HepG2 (cell line): Measurements from ENCODE around the gene ATE1. TPM values are rescaled to one million over a fixed set of nuclear protein-coding genes. Genes with fewer than 3 reads are reported as not detected.

Experiments used
- DNMT1 ChIP-seq: sonication (generic); formaldehyde crosslinking; IDR thresholded peaks from 2 replicates; pipeline ENCODE4 v1.5.1; 2020; ENCODE audit warnings: mild to moderate bottlenecking, missing genetic modification reagents
- EED ChIP-seq: sonication (generic); formaldehyde crosslinking; IDR thresholded peaks from 2 replicates; pipeline ENCODE4 v1.5.0; 2020; ENCODE audit warnings: mild to moderate bottlenecking, missing genetic modification reagents
- KDM6A ChIP-seq: IDR thresholded peaks from 2 replicates; pipeline ENCODE4 v1.6.1; 2016; ENCODE audit warnings: low read depth
- MYNN ChIP-seq: sonication (generic); formaldehyde crosslinking; IDR thresholded peaks from 2 replicates; pipeline ENCODE4 v1.4.0; 2020; ENCODE audit warnings: mild to moderate bottlenecking, low read depth, missing genetic modification reagents
- NCOA5 ChIP-seq: sonication (generic); formaldehyde crosslinking; IDR thresholded peaks from 2 replicates; pipeline ENCODE4 v1.4.0; 2020; ENCODE audit warnings: missing genetic modification reagents
- NFIB ChIP-seq: sonication (generic); formaldehyde crosslinking; IDR thresholded peaks from 2 replicates; pipeline ENCODE4 v1.9.0; 2021; ENCODE audit warnings: missing genetic modification reagents, mild to moderate bottlenecking, borderline replicate concordance
- ONECUT2 ChIP-seq: sonication (generic); formaldehyde crosslinking; IDR thresholded peaks from 2 replicates; pipeline ENCODE4 v1.4.0; 2020; ENCODE audit warnings: missing genetic modification reagents
- PHF5A ChIP-seq: IDR thresholded peaks from one replicate; pipeline ENCODE4 v1.6.1; 2018; ENCODE audit warnings: low read depth, missing genetic modification reagents; ENCODE audit not compliant: unreplicated experiment
- RBFOX2 ChIP-seq: fragments of 200-400 bp; formaldehyde crosslinking; IDR thresholded peaks from 2 replicates; pipeline ENCODE4 v1.6.1; 2017; ENCODE audit warnings: low read depth, mild to moderate bottlenecking, low read length
- SP4 ChIP-seq: sonication (generic); formaldehyde crosslinking; IDR thresholded peaks from 2 replicates; pipeline ENCODE4 v1.8.1; 2023; ENCODE audit warnings: mild to moderate bottlenecking, missing genetic modification reagents
- TAF1 ChIP-seq: sonication (generic); formaldehyde crosslinking; IDR thresholded peaks from 2 replicates; pipeline ENCODE4 v1.4.0; 2020; ENCODE audit warnings: missing genetic modification reagents
- YEATS4 ChIP-seq: sonication (generic); formaldehyde crosslinking; IDR thresholded peaks from 2 replicates; pipeline ENCODE4 v1.4.0; 2020; ENCODE audit warnings: missing genetic modification reagents, borderline replicate concordance
- ZBTB3 ChIP-seq: sonication (generic); formaldehyde crosslinking; IDR thresholded peaks from 2 replicates; pipeline ENCODE4 v1.4.0; 2020; ENCODE audit warnings: low read depth, mild to moderate bottlenecking, moderate library complexity, missing genetic modification reagents, borderline replicate concordance
- ZFX ChIP-seq: sonication (generic); formaldehyde crosslinking; IDR thresholded peaks from 2 replicates; pipeline ENCODE4 v1.4.0; 2020; ENCODE audit warnings: mild to moderate bottlenecking, low read depth, missing genetic modification reagents, moderate library complexity
- ZNF234 ChIP-seq: sonication (generic); formaldehyde crosslinking; conservative IDR thresholded peaks from 2 replicates; pipeline ENCODE4 v1.5.1; 2020; ENCODE audit warnings: mild to moderate bottlenecking, missing genetic modification reagents
- ZNF296 ChIP-seq: sonication (generic); formaldehyde crosslinking; conservative IDR thresholded peaks from 2 replicates; pipeline ENCODE4 v1.5.0; 2020; ENCODE audit warnings: mild to moderate bottlenecking, missing genetic modification reagents
- ZNF780A ChIP-seq: sonication (generic); formaldehyde crosslinking; IDR thresholded peaks from 2 replicates; pipeline ENCODE4 v1.8.0; 2022; ENCODE audit warnings: mild to moderate bottlenecking, missing genetic modification reagents, moderate library complexity
- ZSCAN22 ChIP-seq: sonication (generic); formaldehyde crosslinking; IDR thresholded peaks from 2 replicates; pipeline ENCODE4 v1.4.0; 2020; ENCODE audit warnings: mild to moderate bottlenecking, missing genetic modification reagents
- polyA plus RNA-seq, 8 experiments: library from polyadenylated mRNA; depleted of rRNA in 3 of 8; stranded (reverse) in 7 of 8; unstranded in 1 of 8; fragments of >200 nt; fragmentation: Illumina TruSeq in 4 of 8; extraction: Trizol in 4 of 8; gene quantifications; 2 replicates each; pipeline versions ENCODE4 v1.2.1 to v1.2.3, GENCODE V29; 2011 to 2016; ENCODE audit warnings: low read depth in 4 of 8, missing spikeins in 1 of 8, mixed read lengths in 1 of 8; ENCODE audit not compliant: insufficient read depth in 1 of 8
- total RNA-seq, 5 experiments: library from RNA; depleted of rRNA; stranded (reverse); fragments of >200 nt; fragmentation: Illumina TruSeq; extraction: Trizol; gene quantifications; 2 replicates each; pipeline ENCODE4 v1.2.3, GENCODE V29; 2016; ENCODE audit warnings: low read depth in 1 of 5
- TF ChIP-seq, protein P1 (sequence below): sonication (generic); formaldehyde crosslinking; IDR thresholded peaks from 2 replicates; pipeline ENCODE4 v1.4.0; 2020; ENCODE audit warnings: mild to moderate bottlenecking, missing genetic modification reagents
- TF ChIP-seq, protein P2 (sequence below): IDR thresholded peaks from 2 replicates; pipeline ENCODE4 v1.6.1; 2016; ENCODE audit warnings: low read depth, control low read depth
- TF ChIP-seq, protein P3 (sequence below): IDR thresholded peaks from 2 replicates; pipeline ENCODE4 v1.6.1; 2016; ENCODE audit warnings: missing genetic modification reagents, missing compliant biosample characterization
- TF ChIP-seq, protein P4 (sequence below): sonication (generic); formaldehyde crosslinking; IDR thresholded peaks from 2 replicates; pipeline ENCODE4 v1.5.0; 2020; ENCODE audit warnings: mild to moderate bottlenecking, missing genetic modification reagents
- TF ChIP-seq, protein P5 (sequence below): sonication (generic); formaldehyde crosslinking; IDR thresholded peaks from 2 replicates; pipeline ENCODE4 v1.8.0; 2022; ENCODE audit warnings: missing genetic modification reagents, mild to moderate bottlenecking, borderline replicate concordance
- TF ChIP-seq, protein P6 (sequence below): sonication (generic); formaldehyde crosslinking; IDR thresholded peaks from 2 replicates; pipeline ENCODE4 v1.4.0; 2020; ENCODE audit warnings: missing genetic modification reagents, borderline replicate concordance

The ATE1 gene
- total and polyA plus RNA-seq, 2 of the 13 experiments (the other 11 are each of a cell fraction or from before 2014, with no cell fraction given), result 17.5 to 42.2 TPM

DNA sequence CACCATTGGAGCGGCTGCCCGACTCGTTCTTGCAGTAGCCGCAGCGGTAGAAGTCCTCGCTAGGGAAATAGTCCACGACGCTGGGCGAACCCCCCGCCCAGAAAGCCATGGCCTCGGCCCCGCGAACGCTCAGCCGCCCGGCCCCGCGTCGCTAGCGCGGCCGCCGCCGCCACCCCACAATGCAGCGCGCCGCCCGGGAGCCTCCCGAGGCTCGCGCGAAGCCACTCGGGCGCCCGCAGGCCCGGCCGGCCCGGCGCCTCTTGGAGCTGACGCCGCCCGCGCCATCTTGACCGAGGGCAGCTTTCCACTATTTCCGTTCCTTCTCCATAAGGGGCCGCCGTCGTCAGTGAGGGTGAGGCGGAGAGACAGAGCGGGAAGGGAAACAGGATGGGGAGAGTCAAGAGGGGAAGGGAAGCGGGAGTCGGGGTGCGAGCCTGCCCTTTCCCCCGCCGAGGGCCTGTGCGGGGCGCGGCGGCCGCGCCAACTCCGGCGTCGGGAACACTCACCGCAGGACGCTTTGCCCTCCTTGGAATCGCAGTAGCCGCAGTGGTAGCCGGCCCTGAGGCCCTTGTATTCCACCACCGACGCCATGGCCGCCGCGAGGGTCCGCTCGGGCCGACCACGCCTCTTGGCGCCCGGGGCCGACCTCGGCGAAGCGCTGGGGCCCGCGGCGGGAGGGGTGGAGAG is at the start of gene ATE1 (continued):
- no peak for TF ChIP-seq ZNF296 (CRISPR knock-in tag)
- TF ChIP-seq, protein P1, sequence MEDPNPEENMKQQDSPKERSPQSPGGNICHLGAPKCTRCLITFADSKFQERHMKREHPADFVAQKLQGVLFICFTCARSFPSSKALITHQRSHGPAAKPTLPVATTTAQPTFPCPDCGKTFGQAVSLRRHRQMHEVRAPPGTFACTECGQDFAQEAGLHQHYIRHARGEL (CRISPR knock-in tag), result no peak
- TF ChIP-seq NFIB (CRISPR knock-in tag), result no peak
- peak; percentile 96 for TF ChIP-seq RBFOX2
- TF ChIP-seq ZFX (CRISPR knock-in tag), result peak; percentile 91
- 0 out of 2 replicates have a peak, but pooled peaks have one; percentile 15 for TF ChIP-seq KDM6A
- TF ChIP-seq, protein P2, sequence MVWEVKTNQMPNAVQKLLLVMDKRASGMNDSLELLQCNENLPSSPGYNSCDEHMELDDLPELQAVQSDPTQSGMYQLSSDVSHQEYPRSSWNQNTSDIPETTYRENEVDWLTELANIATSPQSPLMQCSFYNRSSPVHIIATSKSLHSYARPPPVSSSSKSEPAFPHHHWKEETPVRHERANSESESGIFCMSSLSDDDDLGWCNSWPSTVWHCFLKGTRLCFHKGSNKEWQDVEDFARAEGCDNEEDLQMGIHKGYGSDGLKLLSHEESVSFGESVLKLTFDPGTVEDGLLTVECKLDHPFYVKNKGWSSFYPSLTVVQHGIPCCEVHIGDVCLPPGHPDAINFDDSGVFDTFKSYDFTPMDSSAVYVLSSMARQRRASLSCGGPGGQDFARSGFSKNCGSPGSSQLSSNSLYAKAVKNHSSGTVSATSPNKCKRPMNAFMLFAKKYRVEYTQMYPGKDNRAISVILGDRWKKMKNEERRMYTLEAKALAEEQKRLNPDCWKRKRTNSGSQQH (CRISPR knock-in tag), result no peak
- no peak for TF ChIP-seq NCOA5 (CRISPR knock-in tag)
- TF ChIP-seq, protein P3, sequence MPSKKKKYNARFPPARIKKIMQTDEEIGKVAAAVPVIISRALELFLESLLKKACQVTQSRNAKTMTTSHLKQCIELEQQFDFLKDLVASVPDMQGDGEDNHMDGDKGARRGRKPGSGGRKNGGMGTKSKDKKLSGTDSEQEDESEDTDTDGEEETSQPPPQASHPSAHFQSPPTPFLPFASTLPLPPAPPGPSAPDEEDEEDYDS (CRISPR knock-in tag), result peak; percentile 71; the same call in 1 of the 2 replicates
- no peak for TF ChIP-seq ZNF780A (CRISPR knock-in tag)
- no peak; the same call in 1 of the 2 replicates for TF ChIP-seq DNMT1
- no peak for TF ChIP-seq ZSCAN22 (CRISPR knock-in tag)
- TF ChIP-seq EED (CRISPR knock-in tag), result no peak; the same call in 1 of the 2 replicates
- peak; percentile 90 for TF ChIP-seq TAF1
- TF ChIP-seq, protein P4, sequence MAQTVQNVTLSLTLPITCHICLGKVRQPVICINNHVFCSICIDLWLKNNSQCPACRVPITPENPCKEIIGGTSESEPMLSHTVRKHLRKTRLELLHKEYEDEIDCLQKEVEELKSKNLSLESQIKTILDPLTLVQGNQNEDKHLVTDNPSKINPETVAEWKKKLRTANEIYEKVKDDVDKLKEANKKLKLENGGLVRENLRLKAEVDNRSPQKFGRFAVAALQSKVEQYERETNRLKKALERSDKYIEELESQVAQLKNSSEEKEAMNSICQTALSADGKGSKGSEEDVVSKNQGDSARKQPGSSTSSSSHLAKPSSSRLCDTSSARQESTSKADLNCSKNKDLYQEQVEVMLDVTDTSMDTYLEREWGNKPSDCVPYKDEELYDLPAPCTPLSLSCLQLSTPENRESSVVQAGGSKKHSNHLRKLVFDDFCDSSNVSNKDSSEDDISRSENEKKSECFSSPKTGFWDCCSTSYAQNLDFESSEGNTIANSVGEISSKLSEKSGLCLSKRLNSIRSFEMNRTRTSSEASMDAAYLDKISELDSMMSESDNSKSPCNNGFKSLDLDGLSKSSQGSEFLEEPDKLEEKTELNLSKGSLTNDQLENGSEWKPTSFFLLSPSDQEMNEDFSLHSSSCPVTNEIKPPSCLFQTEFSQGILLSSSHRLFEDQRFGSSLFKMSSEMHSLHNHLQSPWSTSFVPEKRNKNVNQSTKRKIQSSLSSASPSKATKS (CRISPR knock-in tag), result peak; percentile 82; the same call in 1 of the 2 replicates
- TF ChIP-seq MYNN (CRISPR knock-in tag), result no peak
- TF ChIP-seq, protein P5, sequence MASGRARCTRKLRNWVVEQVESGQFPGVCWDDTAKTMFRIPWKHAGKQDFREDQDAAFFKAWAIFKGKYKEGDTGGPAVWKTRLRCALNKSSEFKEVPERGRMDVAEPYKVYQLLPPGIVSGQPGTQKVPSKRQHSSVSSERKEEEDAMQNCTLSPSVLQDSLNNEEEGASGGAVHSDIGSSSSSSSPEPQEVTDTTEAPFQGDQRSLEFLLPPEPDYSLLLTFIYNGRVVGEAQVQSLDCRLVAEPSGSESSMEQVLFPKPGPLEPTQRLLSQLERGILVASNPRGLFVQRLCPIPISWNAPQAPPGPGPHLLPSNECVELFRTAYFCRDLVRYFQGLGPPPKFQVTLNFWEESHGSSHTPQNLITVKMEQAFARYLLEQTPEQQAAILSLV (CRISPR knock-in tag), result peak; percentile 56; the same call in 1 of the 2 replicates
- TF ChIP-seq, protein P6, sequence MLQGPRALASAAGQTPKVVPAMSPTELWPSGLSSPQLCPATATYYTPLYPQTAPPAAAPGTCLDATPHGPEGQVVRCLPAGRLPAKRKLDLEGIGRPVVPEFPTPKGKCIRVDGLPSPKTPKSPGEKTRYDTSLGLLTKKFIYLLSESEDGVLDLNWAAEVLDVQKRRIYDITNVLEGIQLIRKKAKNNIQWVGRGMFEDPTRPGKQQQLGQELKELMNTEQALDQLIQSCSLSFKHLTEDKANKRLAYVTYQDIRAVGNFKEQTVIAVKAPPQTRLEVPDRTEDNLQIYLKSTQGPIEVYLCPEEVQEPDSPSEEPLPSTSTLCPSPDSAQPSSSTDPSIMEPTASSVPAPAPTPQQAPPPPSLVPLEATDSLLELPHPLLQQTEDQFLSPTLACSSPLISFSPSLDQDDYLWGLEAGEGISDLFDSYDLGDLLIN (CRISPR knock-in tag), result no peak
- no peak for TF ChIP-seq ONECUT2 (CRISPR knock-in tag)
- no peak for TF ChIP-seq PHF5A
- TF ChIP-seq ZBTB3 (CRISPR knock-in tag), result no peak
- TF ChIP-seq SP4 (CRISPR knock-in tag), result no peak
- TF ChIP-seq YEATS4, result peak; percentile 81
- peak; percentile 81; the same call in 1 of the 2 replicates for TF ChIP-seq ZNF234 (CRISPR knock-in tag)
